IMR-90 (cell line): ENCODE results near the gene TMPRSS12. TPM values are rescaled to one million over a fixed set of nuclear protein-coding genes. Genes with fewer than 3 reads are reported as not detected.

Source experiments
- ATAC-seq: fragments of 200-7000 bp; cut with Tn5 transposase; 2 replicates; pipeline ENCODE4 v1.9.1; 2020; ENCODE audit warnings: low read depth, mild to moderate bottlenecking, moderate library complexity
- BruUV-seq: library from RNA; stranded (reverse); fragments of 400-500 nt; replicated peaks from 2 replicates; lab custom pipeline; 2021; lab: Mats Ljungman, UMichigan
- CTCF ChIA-PET: fragments of 300-600 bp; formaldehyde crosslinking; extraction: SDS; loops from one replicate; lab custom pipeline; 2021; ENCODE audit warnings: antibody characterized with exemption; lab: Yijun Ruan, JAX
- POLR2A ChIA-PET: fragments of 300-600 bp; sonication (Branson Sonifier 250); formaldehyde crosslinking; loops from one replicate; lab custom pipeline; 2022; ENCODE audit warnings: antibody characterized with exemption; ENCODE audit not compliant: unreplicated experiment; lab: Charles Lee
- DNase-seq: peaks from one replicate; pipeline ENCODE4 v3.0.0; 2013
- H2AFZ ChIP-seq: replicated peaks from 2 replicates; pipeline ENCODE3; 2013; ENCODE audit warnings: low read length, mild to moderate bottlenecking; ENCODE audit not compliant: poor library complexity
- H2AK5ac ChIP-seq: 2 replicates; pipeline ENCODE4 v1.6.1; 2013; ENCODE audit warnings: low read depth, low read length, inconsistent platforms
- H2AK9ac ChIP-seq: replicated peaks from 2 replicates; pipeline ENCODE3; 2013; ENCODE audit warnings: mild to moderate bottlenecking, low read depth, low read length, moderate library complexity; ENCODE audit not compliant: poor library complexity
- H2BK120ac ChIP-seq: 2 replicates; pipeline ENCODE4 v1.6.1; 2013; ENCODE audit warnings: low read depth, low read length, inconsistent platforms
- H2BK15ac ChIP-seq: 3 replicates; pipeline ENCODE4 v1.6.1; 2013; ENCODE audit warnings: low read depth, low read length, inconsistent platforms
- H2BK20ac ChIP-seq: 2 replicates; pipeline ENCODE4 v1.6.1; 2013; ENCODE audit warnings: low read depth, mild to moderate bottlenecking, inconsistent platforms, low read length, moderate library complexity
- H2BK5ac ChIP-seq: 2 replicates; pipeline ENCODE4 v1.6.1; 2013; ENCODE audit warnings: mild to moderate bottlenecking, low read depth, low read length, inconsistent platforms; ENCODE audit not compliant: poor library complexity, severe bottlenecking
- H3K14ac ChIP-seq: replicated peaks from 2 replicates; pipeline ENCODE4 v1.6.1; 2013; ENCODE audit warnings: low read depth, low read length, inconsistent platforms
- H3K18ac ChIP-seq: 2 replicates; pipeline ENCODE4 v1.6.1; 2013; ENCODE audit warnings: low read depth, low read length, control low read depth
- H3K23ac ChIP-seq: 2 replicates; pipeline ENCODE4 v1.6.1; 2013; ENCODE audit warnings: low read depth, low read length, inconsistent platforms
- H3K27ac ChIP-seq: 2 replicates; pipeline ENCODE4 v1.5.1; 2013; ENCODE audit warnings: mild to moderate bottlenecking, control low read depth, low read length; ENCODE audit not compliant: insufficient read depth
- H3K27me3 ChIP-seq: 2 replicates; pipeline ENCODE4 v1.6.1; 2013; ENCODE audit warnings: low read length; ENCODE audit not compliant: control insufficient read depth, insufficient read depth
- H3K36me3 ChIP-seq: 2 replicates; pipeline ENCODE4 v1.6.1; 2013; ENCODE audit warnings: low read length, mixed read lengths; ENCODE audit not compliant: control insufficient read depth, insufficient read depth
- H3K4ac ChIP-seq: 2 replicates; pipeline ENCODE4 v1.6.1; 2013; ENCODE audit warnings: low read depth, low read length, inconsistent platforms
- H3K4me1 ChIP-seq: 2 replicates; pipeline ENCODE4 v1.6.1; 2013; ENCODE audit warnings: low read length, mixed read lengths; ENCODE audit not compliant: control insufficient read depth, insufficient read depth
- H3K4me2 ChIP-seq: 2 replicates; pipeline ENCODE4 v1.6.1; 2013; ENCODE audit warnings: low read depth, mild to moderate bottlenecking, control low read depth, low read length, moderate library complexity
- H3K4me3 ChIP-seq: 2 replicates; pipeline ENCODE4 v1.5.1; 2013; ENCODE audit warnings: low read depth, mild to moderate bottlenecking, control low read depth, low read length, moderate library complexity; ENCODE audit not compliant: insufficient read depth
- H3K56ac ChIP-seq: 2 replicates; pipeline ENCODE4 v1.6.1; 2013; ENCODE audit warnings: low read length, inconsistent platforms; ENCODE audit not compliant: insufficient read depth; ENCODE audit errors: extremely low read depth
- H3K79me1 ChIP-seq, 2 experiments: 2 replicates each; pipeline ENCODE4 v1.6.1; 2013; ENCODE audit warnings: low read length in 2 of 2, inconsistent platforms in 1 of 2, low read depth in 1 of 2
- H3K9ac ChIP-seq: 2 replicates; pipeline ENCODE4 v1.6.1; 2013; ENCODE audit warnings: low read depth, low read length, control low read depth
- H3K9me1 ChIP-seq: 2 replicates; pipeline ENCODE4 v1.6.1; 2013; ENCODE audit warnings: low read length, inconsistent platforms; ENCODE audit not compliant: insufficient read depth
- H3K9me3 ChIP-seq: 2 replicates; pipeline ENCODE4 v1.6.1; 2013; ENCODE audit warnings: low read length; ENCODE audit not compliant: control insufficient read depth, insufficient read depth
- H4K20me1 ChIP-seq: 2 replicates; pipeline ENCODE4 v1.6.1; 2013; ENCODE audit warnings: low read length, inconsistent platforms; ENCODE audit not compliant: insufficient read depth
- H4K5ac ChIP-seq: 2 replicates; pipeline ENCODE4 v1.6.1; 2013; ENCODE audit warnings: mild to moderate bottlenecking, low read depth, low read length, control low read depth
- H4K8ac ChIP-seq, 2 experiments: 2 replicates each; pipeline ENCODE4 v1.6.1; 2013; ENCODE audit warnings: low read depth in 2 of 2, low read length in 2 of 2, control low read depth in 1 of 2, inconsistent platforms in 1 of 2
- H4K91ac ChIP-seq: 2 replicates; pipeline ENCODE4 v1.6.1; 2013; ENCODE audit warnings: low read depth, low read length, inconsistent platforms; ENCODE audit not compliant: insufficient read depth
- BHLHE40 ChIP-seq: fragments of 150-350 bp; IDR thresholded peaks from 2 replicates; pipeline ENCODE4 v1.6.1; 2016; ENCODE audit warnings: mild to moderate bottlenecking, low read depth, low read length
- CHD1 ChIP-seq: IDR thresholded peaks from 2 replicates; pipeline ENCODE4 v1.6.1; 2012; ENCODE audit warnings: low read depth, low read length, improper control_type of control experiment
- MAFK ChIP-seq: IDR thresholded peaks from 2 replicates; pipeline ENCODE4 v1.6.1; 2012; ENCODE audit warnings: low read depth, low read length, improper control_type of control experiment
- MAZ ChIP-seq: IDR thresholded peaks from 2 replicates; pipeline ENCODE4 v1.6.1; 2012; ENCODE audit warnings: low read depth, mild to moderate bottlenecking, low read length, improper control_type of control experiment, moderate library complexity, borderline replicate concordance
- MXI1 ChIP-seq: IDR thresholded peaks from 2 replicates; pipeline ENCODE4 v1.6.1; 2012; ENCODE audit warnings: low read depth, mild to moderate bottlenecking, low read length, moderate library complexity, borderline replicate concordance
- NFE2L2 ChIP-seq: fragments of 150-350 bp; IDR thresholded peaks from 2 replicates; pipeline ENCODE4 v1.6.1; 2016; ENCODE audit warnings: low read depth, mild to moderate bottlenecking, low read length
- POLR2A ChIP-seq: IDR thresholded peaks from 2 replicates; pipeline ENCODE4 v1.6.1; 2012; ENCODE audit warnings: mild to moderate bottlenecking, low read depth, low read length
- RAD21 ChIP-seq: IDR thresholded peaks from 2 replicates; pipeline ENCODE4 v1.6.1; 2012; ENCODE audit warnings: low read length, improper control_type of control experiment
- RCOR1 ChIP-seq: IDR thresholded peaks from 2 replicates; pipeline ENCODE4 v1.6.1; 2012; ENCODE audit warnings: mild to moderate bottlenecking, low read length, improper control_type of control experiment; ENCODE audit not compliant: insufficient replicate concordance
- RFX5 ChIP-seq: IDR thresholded peaks from 2 replicates; pipeline ENCODE4 v1.8.0; 2012; ENCODE audit warnings: low read depth, mild to moderate bottlenecking, low read length, moderate library complexity
- SMC3 ChIP-seq: fragments of 150-350 bp; IDR thresholded peaks from 2 replicates; pipeline ENCODE4 v1.6.1; 2016; ENCODE audit warnings: low read depth, mild to moderate bottlenecking, antibody characterized with exemption, low read length, moderate library complexity
- WGBS, 2 experiments: methylation state at CpG; one replicate each; pipeline versions ENCODE4 v1.1.5 to v1.1.7; 2013; ENCODE audit warnings: missing lambda C conversion rate in 2 of 2; ENCODE audit not compliant: insufficient read length in 1 of 2; ENCODE audit errors: extremely low coverage in 2 of 2; 5-methylcytosine and 5-hydroxymethylcytosine counted together
- dilution Hi-C: fragments of 300-500 bp; cut with HindIII; formaldehyde crosslinking; loops from one replicate; pipeline ENCODE4 v1.14.3; 2018; ENCODE audit warnings: low sequenced_read_pairs; ENCODE audit not compliant: unreplicated experiment
- in situ Hi-C: fragments of 300-500 bp; cut with MboI; formaldehyde crosslinking; loops from 3 replicates; pipeline ENCODE4 v1.14.3; 2019; ENCODE audit warnings: low sequenced_read_pairs, inconsistent platforms, mixed read lengths
- intact Hi-C: fragments of 100-400 bp; cut with micrococcal nuclease; formaldehyde crosslinking; loops from 2 replicates; pipeline ENCODE4 v1.10.0; 2022
- polyA plus RNA-seq, 3 experiments: library from polyadenylated mRNA; depleted of rRNA; stranded (reverse); fragments of >200 nt; gene quantifications; 2 replicates each; pipeline ENCODE4 v1.2.3, GENCODE V29; 2012; ENCODE audit warnings: low replicate concordance in 1 of 3
- total RNA-seq: library from RNA; depleted of rRNA; stranded (reverse); fragments of >200 nt; gene quantifications from 2 replicates; pipeline ENCODE4 v1.2.3, GENCODE V29; 2012
- TF ChIP-seq, protein P1 (sequence below): conservative IDR thresholded peaks from 2 replicates; pipeline ENCODE4 v1.5.1; 2012; ENCODE audit warnings: mild to moderate bottlenecking, low read depth, low read length, improper control_type of control experiment
- TF ChIP-seq, protein P2 (sequence below): fragments of 150-350 bp; IDR thresholded peaks from 2 replicates; pipeline ENCODE4 v1.6.1; 2017; ENCODE audit warnings: mild to moderate bottlenecking, antibody characterized with exemption, low read length, low read depth
- TF ChIP-seq, protein P3 (sequence below): fragments of 150-350 bp; IDR thresholded peaks from 2 replicates; pipeline ENCODE4 v1.6.1; 2016; ENCODE audit warnings: low read depth, mild to moderate bottlenecking, low read length, moderate library complexity, borderline replicate concordance

Gene TMPRSS12
- total and polyA plus RNA-seq, 2 of the 4 experiments (the other 2 are of a cell fraction): not detected

DNA sequence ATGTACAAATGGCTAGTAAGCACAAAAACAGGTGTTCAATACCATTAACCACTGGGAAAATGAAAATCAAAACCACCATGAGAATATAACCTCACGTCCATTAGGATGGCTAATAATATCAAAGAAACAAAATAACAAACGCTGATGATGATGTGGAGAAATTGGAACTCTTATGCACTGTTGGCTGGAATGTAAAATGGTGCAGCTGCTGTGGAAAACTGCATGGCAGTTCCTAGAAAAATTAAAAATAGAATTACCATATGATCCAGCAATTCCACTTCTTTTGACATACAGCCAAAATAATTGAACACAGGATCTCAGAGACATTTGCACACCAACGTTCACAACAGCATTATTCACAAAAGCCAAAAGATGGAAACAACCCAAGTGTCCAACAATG lies 51.5 kb downstream of the TMPRSS12 start:
- Histone ChIP-seq H3K14ac (no peak overlapping the region), H3K27me3 (no peaks in the 10 kb centered on the region), H3K18ac (no peak overlapping the region), H3K36me3 (no peaks in the 10 kb centered on the region), H4K8ac (no peak overlapping the region), H2BK20ac (no peak overlapping the region), H3K56ac (no peak overlapping the region), H2BK5ac (no peak overlapping the region), H2AK5ac (no peak overlapping the region), H3K9me1 (no peaks in the 10 kb centered on the region), H3K9me3 (no peaks in the 10 kb centered on the region), H3K23ac (no peak overlapping the region), H3K27ac (no peak overlapping the region), H3K9ac (no peak overlapping the region), H2AK9ac (no peak overlapping the region), H3K4me2 (no peak overlapping the region), H3K79me1 (no peaks in the 10 kb centered on the region), H3K4me1 (no peaks in the 10 kb centered on the region), H4K91ac (no peak overlapping the region), H3K4me3 (no peak overlapping the region), H2BK120ac (no peak overlapping the region), H2BK15ac (no peak overlapping the region), H4K20me1 (no peaks in the 10 kb centered on the region), H4K5ac (no peak overlapping the region), H2AFZ (no peak overlapping the region), H3K4ac (no peak overlapping the region)
- in situ Hi-C loops (no loop called here), intact Hi-C loops (no loop called here), dilution Hi-C loops (no loop called here)
- TF ChIP-seq RCOR1 (no peak), MXI1 (no peak), RFX5 (no peak), POLR2A (no peak), RAD21 (no peak), BHLHE40 (no peak), SMC3 (no peak), CHD1 (no peak), NFE2L2 (no peak), MAFK (no peak), MAZ (no peak)
- TF ChIP-seq, protein P1, sequence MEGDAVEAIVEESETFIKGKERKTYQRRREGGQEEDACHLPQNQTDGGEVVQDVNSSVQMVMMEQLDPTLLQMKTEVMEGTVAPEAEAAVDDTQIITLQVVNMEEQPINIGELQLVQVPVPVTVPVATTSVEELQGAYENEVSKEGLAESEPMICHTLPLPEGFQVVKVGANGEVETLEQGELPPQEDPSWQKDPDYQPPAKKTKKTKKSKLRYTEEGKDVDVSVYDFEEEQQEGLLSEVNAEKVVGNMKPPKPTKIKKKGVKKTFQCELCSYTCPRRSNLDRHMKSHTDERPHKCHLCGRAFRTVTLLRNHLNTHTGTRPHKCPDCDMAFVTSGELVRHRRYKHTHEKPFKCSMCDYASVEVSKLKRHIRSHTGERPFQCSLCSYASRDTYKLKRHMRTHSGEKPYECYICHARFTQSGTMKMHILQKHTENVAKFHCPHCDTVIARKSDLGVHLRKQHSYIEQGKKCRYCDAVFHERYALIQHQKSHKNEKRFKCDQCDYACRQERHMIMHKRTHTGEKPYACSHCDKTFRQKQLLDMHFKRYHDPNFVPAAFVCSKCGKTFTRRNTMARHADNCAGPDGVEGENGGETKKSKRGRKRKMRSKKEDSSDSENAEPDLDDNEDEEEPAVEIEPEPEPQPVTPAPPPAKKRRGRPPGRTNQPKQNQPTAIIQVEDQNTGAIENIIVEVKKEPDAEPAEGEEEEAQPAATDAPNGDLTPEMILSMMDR: no peak
- TF ChIP-seq, protein P2, sequence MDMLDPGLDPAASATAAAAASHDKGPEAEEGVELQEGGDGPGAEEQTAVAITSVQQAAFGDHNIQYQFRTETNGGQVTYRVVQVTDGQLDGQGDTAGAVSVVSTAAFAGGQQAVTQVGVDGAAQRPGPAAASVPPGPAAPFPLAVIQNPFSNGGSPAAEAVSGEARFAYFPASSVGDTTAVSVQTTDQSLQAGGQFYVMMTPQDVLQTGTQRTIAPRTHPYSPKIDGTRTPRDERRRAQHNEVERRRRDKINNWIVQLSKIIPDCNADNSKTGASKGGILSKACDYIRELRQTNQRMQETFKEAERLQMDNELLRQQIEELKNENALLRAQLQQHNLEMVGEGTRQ: no peak
- TF ChIP-seq, protein P3, sequence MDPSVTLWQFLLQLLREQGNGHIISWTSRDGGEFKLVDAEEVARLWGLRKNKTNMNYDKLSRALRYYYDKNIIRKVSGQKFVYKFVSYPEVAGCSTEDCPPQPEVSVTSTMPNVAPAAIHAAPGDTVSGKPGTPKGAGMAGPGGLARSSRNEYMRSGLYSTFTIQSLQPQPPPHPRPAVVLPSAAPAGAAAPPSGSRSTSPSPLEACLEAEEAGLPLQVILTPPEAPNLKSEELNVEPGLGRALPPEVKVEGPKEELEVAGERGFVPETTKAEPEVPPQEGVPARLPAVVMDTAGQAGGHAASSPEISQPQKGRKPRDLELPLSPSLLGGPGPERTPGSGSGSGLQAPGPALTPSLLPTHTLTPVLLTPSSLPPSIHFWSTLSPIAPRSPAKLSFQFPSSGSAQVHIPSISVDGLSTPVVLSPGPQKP: no peak
- no TSS peak for BruUV-seq
- ATAC-seq: no peak
- CTCF ChIA-PET: no interaction called here
- no CpG with 5 or more reads among the region's 3 CpGs for WGBS, 2 experiments
- no peak for DNase-seq
- POLR2A ChIA-PET: no interaction called here
